GM21390 (cell line): ENCODE measurements around the gene BCL2L2.

Experiments
- ATAC-seq: cut with Tn5 transposase; IDR thresholded peaks from one replicate; pipeline ENCODE4 v1.9.1; 2021; ENCODE audit not compliant: unreplicated experiment

Gene BCL2L2

GRCh38 chr14:23353433-23353780 is 46.8 kb downstream of the BCL2L2 start:
- ATAC-seq = no peak

- ATAC-seq = no peak
Observed at GRCh38 chr14:23354990-23355389, 48.4 kb downstream of the BCL2L2 start.

GRCh38 chr14:23355871-23356435 is 49.3 kb downstream of the BCL2L2 start:
- ATAC-seq = no peak

GRCh38 chr14:23356662-23357061 is 50.0 kb downstream of the BCL2L2 start:
- ATAC-seq = no peak

GRCh38 chr14:23357261-23357660 is 50.6 kb downstream of the BCL2L2 start:
- no peak for ATAC-seq

- ATAC-seq = no peak
Observed at GRCh38 chr14:23358042-23358441, 51.4 kb downstream of the BCL2L2 start.

GRCh38 chr14:23358553-23359166 is 52.0 kb downstream of the BCL2L2 start:
- ATAC-seq = no peak

GRCh38 chr14:23359167-23359626 is 52.6 kb downstream of the BCL2L2 start:
- ATAC-seq = no peak

GRCh38 chr14:23359722-23360447 is 53.3 kb downstream of the BCL2L2 start:
- no peak for ATAC-seq

- no peak for ATAC-seq
Observed at GRCh38 chr14:23360496-23360895, 53.9 kb downstream of the BCL2L2 start.

GRCh38 chr14:23361320-23361719 is 54.7 kb downstream of the BCL2L2 start:
- no peak for ATAC-seq
